ENCODE measurements around the gene MYCN.

MYCN gene

GRCh38 chr2:15969214-15969613, 28.9 kb downstream of the MYCN start:
- 90 to 98% methylated on average over 4 of the region's 4 CpGs for WGBS, 2 experiments
- Histone ChIP-seq H3K27ac (ENCODE audit: insufficient read depth, low read depth, low read length, poor library complexity, severe bottlenecking) (no peak overlapping the region), H3K4me3 (ENCODE audit: insufficient read depth, low read depth, low read length) (no peak overlapping the region), H3K9me3 (ENCODE audit: control insufficient read depth, low read length) (no peaks in the 10 kb centered on the region), H3K4me1 (ENCODE audit: control insufficient read depth, insufficient read depth, low read length) (peaks cover 14% of the 10 kb centered on the region), H3K36me3 (ENCODE audit: control insufficient read depth, insufficient read depth, low read length) (no peaks in the 10 kb centered on the region), H3K27me3 (ENCODE audit: control insufficient read depth, insufficient read depth, low read length, poor library complexity, severe bottlenecking) (peaks cover 5% of the 10 kb centered on the region)

GRCh38 chr2:15970701-15971100, 30.4 kb downstream of the MYCN start:
- H3K36me3 ChIP-seq (ENCODE audit: control insufficient read depth, insufficient read depth, low read length), result no peaks in the 10 kb centered on the region
- H3K4me1 ChIP-seq (ENCODE audit: control insufficient read depth, insufficient read depth, low read length), result peaks cover 6% of the 10 kb centered on the region
- WGBS, 2 experiments, result 93 to 99% methylated on average over 5 of the region's 5 CpGs
- H3K9me3 ChIP-seq (ENCODE audit: control insufficient read depth, low read length), result no peaks in the 10 kb centered on the region
- H3K27ac ChIP-seq (ENCODE audit: insufficient read depth, low read depth, low read length, poor library complexity, severe bottlenecking), result no peak overlapping the region
- H3K4me3 ChIP-seq (ENCODE audit: insufficient read depth, low read depth, low read length), result no peak overlapping the region
- H3K27me3 ChIP-seq (ENCODE audit: control insufficient read depth, insufficient read depth, low read length, poor library complexity, severe bottlenecking), result peaks cover 5% of the 10 kb centered on the region

GRCh38 chr2:15971351-15971750, 31.0 kb downstream of the MYCN start:
- no peak overlapping the region for H3K27ac ChIP-seq (ENCODE audit: insufficient read depth, low read depth, low read length, poor library complexity, severe bottlenecking)
- H3K4me1 ChIP-seq (ENCODE audit: control insufficient read depth, insufficient read depth, low read length), result peaks cover 7% of the 10 kb centered on the region
- H3K27me3 ChIP-seq (ENCODE audit: control insufficient read depth, insufficient read depth, low read length, poor library complexity, severe bottlenecking), result peaks cover 5% of the 10 kb centered on the region
- H3K36me3 ChIP-seq (ENCODE audit: control insufficient read depth, insufficient read depth, low read length), result no peaks in the 10 kb centered on the region
- no peak overlapping the region for H3K4me3 ChIP-seq (ENCODE audit: insufficient read depth, low read depth, low read length)
- no peaks in the 10 kb centered on the region for H3K9me3 ChIP-seq (ENCODE audit: control insufficient read depth, low read length)
- WGBS, 2 experiments, result 83 to 86% methylated on average over 7 of the region's 7 CpGs

- H3K4me3 ChIP-seq (ENCODE audit: insufficient read depth, low read depth, low read length), result no peak overlapping the region
- 92 to 96% methylated on average over 6 to 7 of the region's 7 CpGs for WGBS, 2 experiments
- H3K36me3 ChIP-seq (ENCODE audit: control insufficient read depth, insufficient read depth, low read length), result no peaks in the 10 kb centered on the region
- H3K27me3 ChIP-seq (ENCODE audit: control insufficient read depth, insufficient read depth, low read length, poor library complexity, severe bottlenecking), result peaks cover 5% of the 10 kb centered on the region
- no peak overlapping the region for H3K27ac ChIP-seq (ENCODE audit: insufficient read depth, low read depth, low read length, poor library complexity, severe bottlenecking)
- H3K9me3 ChIP-seq (ENCODE audit: control insufficient read depth, low read length), result no peaks in the 10 kb centered on the region
- peaks cover 7% of the 10 kb centered on the region for H3K4me1 ChIP-seq (ENCODE audit: control insufficient read depth, insufficient read depth, low read length)
Measured at GRCh38 chr2:15971831-15972522, 31.6 kb downstream of the MYCN start.

- Histone ChIP-seq H3K36me3 (ENCODE audit: control insufficient read depth, insufficient read depth, low read length) (no peaks in the 10 kb centered on the region), H3K27me3 (ENCODE audit: control insufficient read depth, insufficient read depth, low read length, poor library complexity, severe bottlenecking) (no peaks in the 10 kb centered on the region), H3K4me1 (ENCODE audit: control insufficient read depth, insufficient read depth, low read length) (peaks cover 7% of the 10 kb centered on the region), H3K4me3 (ENCODE audit: insufficient read depth, low read depth, low read length) (no peak overlapping the region), H3K27ac (ENCODE audit: insufficient read depth, low read depth, low read length, poor library complexity, severe bottlenecking) (no peak overlapping the region), H3K9me3 (ENCODE audit: control insufficient read depth, low read length) (no peaks in the 10 kb centered on the region)
- WGBS, 2 experiments, result 82 to 84% methylated on average over 7 of the region's 7 CpGs
Measured at GRCh38 chr2:15973481-15974401, 33.4 kb downstream of the MYCN start.

- peaks cover 11% of the 10 kb centered on the region for H3K4me1 ChIP-seq (ENCODE audit: control insufficient read depth, insufficient read depth, low read length)
- H3K36me3 ChIP-seq (ENCODE audit: control insufficient read depth, insufficient read depth, low read length), result no peaks in the 10 kb centered on the region
- no peak overlapping the region for H3K4me3 ChIP-seq (ENCODE audit: insufficient read depth, low read depth, low read length)
- H3K27me3 ChIP-seq (ENCODE audit: control insufficient read depth, insufficient read depth, low read length, poor library complexity, severe bottlenecking), result no peaks in the 10 kb centered on the region
- H3K27ac ChIP-seq (ENCODE audit: insufficient read depth, low read depth, low read length, poor library complexity, severe bottlenecking), result no peak overlapping the region
- H3K9me3 ChIP-seq (ENCODE audit: control insufficient read depth, low read length), result no peaks in the 10 kb centered on the region
- WGBS, 2 experiments, result 86 to 96% methylated on average over 4 to 5 of the region's 5 CpGs
Measured at GRCh38 chr2:15974565-15975260, 34.4 kb downstream of the MYCN start.

GRCh38 chr2:15975261-15975600, 34.9 kb downstream of the MYCN start:
- H3K27me3 ChIP-seq (ENCODE audit: control insufficient read depth, insufficient read depth, low read length, poor library complexity, severe bottlenecking), result no peaks in the 10 kb centered on the region
- H3K4me1 ChIP-seq (ENCODE audit: control insufficient read depth, insufficient read depth, low read length), result peaks cover 13% of the 10 kb centered on the region
- H3K4me3 ChIP-seq (ENCODE audit: insufficient read depth, low read depth, low read length), result no peak overlapping the region
- H3K36me3 ChIP-seq (ENCODE audit: control insufficient read depth, insufficient read depth, low read length), result no peaks in the 10 kb centered on the region
- WGBS, 2 experiments, result 85 to 100% methylated on average over 2 to 3 of the region's 3 CpGs
- no peak overlapping the region for H3K27ac ChIP-seq (ENCODE audit: insufficient read depth, low read depth, low read length, poor library complexity, severe bottlenecking)
- H3K9me3 ChIP-seq (ENCODE audit: control insufficient read depth, low read length), result no peaks in the 10 kb centered on the region

GRCh38 chr2:15975676-15976075, 35.3 kb downstream of the MYCN start:
- H3K4me1 ChIP-seq (ENCODE audit: control insufficient read depth, insufficient read depth, low read length), result peaks cover 18% of the 10 kb centered on the region
- no peaks in the 10 kb centered on the region for H3K9me3 ChIP-seq (ENCODE audit: control insufficient read depth, low read length)
- H3K27me3 ChIP-seq (ENCODE audit: control insufficient read depth, insufficient read depth, low read length, poor library complexity, severe bottlenecking), result no peaks in the 10 kb centered on the region
- H3K4me3 ChIP-seq (ENCODE audit: insufficient read depth, low read depth, low read length), result no peak overlapping the region
- WGBS, 2 experiments, result 93 to 94% methylated on average over 5 of the region's 5 CpGs
- no peak overlapping the region for H3K27ac ChIP-seq (ENCODE audit: insufficient read depth, low read depth, low read length, poor library complexity, severe bottlenecking)
- H3K36me3 ChIP-seq (ENCODE audit: control insufficient read depth, insufficient read depth, low read length), result no peaks in the 10 kb centered on the region

- 79 to 81% methylated on average over 7 of the region's 7 CpGs for WGBS, 2 experiments
- Histone ChIP-seq H3K4me1 (ENCODE audit: control insufficient read depth, insufficient read depth, low read length) (peaks cover 18% of the 10 kb centered on the region), H3K4me3 (ENCODE audit: insufficient read depth, low read depth, low read length) (no peak overlapping the region), H3K27me3 (ENCODE audit: control insufficient read depth, insufficient read depth, low read length, poor library complexity, severe bottlenecking) (no peaks in the 10 kb centered on the region), H3K9me3 (ENCODE audit: control insufficient read depth, low read length) (no peaks in the 10 kb centered on the region), H3K36me3 (ENCODE audit: control insufficient read depth, insufficient read depth, low read length) (no peaks in the 10 kb centered on the region), H3K27ac (ENCODE audit: insufficient read depth, low read depth, low read length, poor library complexity, severe bottlenecking) (no peak overlapping the region)
Measured at GRCh38 chr2:15976354-15976753, 36.0 kb downstream of the MYCN start.

All from ectodermal cell (in vitro differentiated cells).